Measurements from ENCODE around the gene FAM3C.

- no peak for TF ChIP-seq POLR2A (IDR thresholded peaks at IDR 0.05)
- TF ChIP-seq CTCF (IDR thresholded peaks at IDR 0.05) = no peak
Measured at GRCh38 chr7:121414436-121414835, 18.3 kb upstream of the FAM3C start.

All from lower leg skin (tissue), 3 donors.